ENCODE results near the gene MDM4.
"Not testable (repeated sequence)": the region's sequence is repeated elsewhere in the genome, so short reads cannot be mapped to it uniquely, and the experiment has no call there.

The MDM4 gene

GRCh38 chr1:204505674-204506200, 10.5 kb upstream of the MDM4 start:
- Histone ChIP-seq H3K4me3 (ENCODE audit: low read depth, low read length) (peak overlapping the region; percentile 82), H3K4me1 (ENCODE audit: control insufficient read depth, insufficient read depth, low read length) (peaks cover 7% of the 10 kb centered on the region), H3K27me3 (ENCODE audit: control insufficient read depth, insufficient read depth, low read length) (no peaks in the 10 kb centered on the region), H3K9me3 (ENCODE audit: control insufficient read depth, insufficient read depth, low read depth, low read length) (no peaks in the 10 kb centered on the region), H3K36me3 (ENCODE audit: control insufficient read depth, insufficient read depth, low read length) (no peaks in the 10 kb centered on the region), H3K27ac (ENCODE audit: low read depth, low read length) (no peak overlapping the region), H3K9ac (ENCODE audit: low read length) (peak overlapping the region; percentile 48)

DNA sequence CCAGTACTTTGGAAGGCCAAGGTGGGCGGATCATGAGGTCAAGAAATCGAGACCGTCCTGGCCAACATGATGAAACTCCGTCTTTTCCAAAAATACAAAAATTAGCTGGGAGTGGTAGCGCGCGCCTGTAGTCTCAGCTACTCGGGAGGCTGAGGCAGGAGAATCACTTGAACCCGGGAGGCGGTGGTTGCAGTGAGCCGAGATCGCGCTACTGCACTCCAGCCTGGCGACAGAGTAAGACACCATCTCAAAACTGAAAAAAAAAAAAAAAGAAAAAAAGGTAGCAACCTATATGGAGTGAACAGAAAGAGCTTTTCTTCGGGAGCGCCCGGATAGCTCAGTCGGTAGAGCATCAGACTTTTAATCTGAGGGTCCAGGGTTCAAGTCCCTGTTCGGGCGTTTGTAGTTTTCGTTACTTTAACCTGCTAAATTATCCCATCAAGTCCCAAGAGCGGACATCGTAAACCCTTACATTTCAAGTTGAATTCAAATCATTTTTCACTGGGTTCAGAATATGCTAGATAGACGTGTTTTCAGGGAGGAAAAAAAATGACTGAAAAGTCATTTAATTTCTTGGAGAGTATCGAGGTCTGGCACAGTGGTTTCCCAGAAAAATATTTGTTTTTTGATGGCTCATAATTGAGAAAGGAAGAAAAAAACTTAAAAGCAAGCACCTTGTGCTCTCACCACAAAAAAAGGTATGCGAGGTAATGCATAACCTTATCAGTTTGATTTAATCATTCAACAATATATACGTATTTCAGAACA, 9.8 kb upstream of the MDM4 start:
- H3K27ac ChIP-seq (ENCODE audit: low read depth, low read length), result peak overlapping the region; percentile 49; the same call in 1 of the 2 replicates
- no peaks in the 10 kb centered on the region for H3K36me3 ChIP-seq (ENCODE audit: control insufficient read depth, insufficient read depth, low read length)
- H3K4me3 ChIP-seq (ENCODE audit: low read depth, low read length), result peak overlapping the region; percentile 82
- peaks cover 7% of the 10 kb centered on the region for H3K4me1 ChIP-seq (ENCODE audit: control insufficient read depth, insufficient read depth, low read length)
- no peaks in the 10 kb centered on the region for H3K9me3 ChIP-seq (ENCODE audit: control insufficient read depth, insufficient read depth, low read depth, low read length)
- H3K9ac ChIP-seq (ENCODE audit: low read length), result peak overlapping the region; percentile 60
- H3K27me3 ChIP-seq (ENCODE audit: control insufficient read depth, insufficient read depth, low read length), result no peaks in the 10 kb centered on the region

- Histone ChIP-seq H3K9me3 (ENCODE audit: control insufficient read depth, insufficient read depth, low read depth, low read length) (no peaks in the 10 kb centered on the region), H3K4me3 (ENCODE audit: low read depth, low read length) (peak overlapping the region; percentile 82), H3K27me3 (ENCODE audit: control insufficient read depth, insufficient read depth, low read length) (no peaks in the 10 kb centered on the region), H3K36me3 (ENCODE audit: control insufficient read depth, insufficient read depth, low read length) (no peaks in the 10 kb centered on the region), H3K27ac (ENCODE audit: low read depth, low read length) (peak overlapping the region; percentile 81), H3K4me1 (ENCODE audit: control insufficient read depth, insufficient read depth, low read length) (peaks cover 7% of the 10 kb centered on the region), H3K9ac (ENCODE audit: low read length) (peak overlapping the region; percentile 90)
Observed at GRCh38 chr1:204506969-204507316, 9.3 kb upstream of the MDM4 start.

- Histone ChIP-seq H3K4me1 (ENCODE audit: control insufficient read depth, insufficient read depth, low read length) (peaks cover 7% of the 10 kb centered on the region), H3K36me3 (ENCODE audit: control insufficient read depth, insufficient read depth, low read length) (no peaks in the 10 kb centered on the region), H3K9ac (ENCODE audit: low read length) (peak overlapping the region; percentile 90), H3K27me3 (ENCODE audit: control insufficient read depth, insufficient read depth, low read length) (no peaks in the 10 kb centered on the region), H3K4me3 (ENCODE audit: low read depth, low read length) (peak overlapping the region; percentile 82), H3K9me3 (ENCODE audit: control insufficient read depth, insufficient read depth, low read depth, low read length) (no peaks in the 10 kb centered on the region), H3K27ac (ENCODE audit: low read depth, low read length) (peak overlapping the region; percentile 81)
Observed at GRCh38 chr1:204507317-204508105, 8.7 kb upstream of the MDM4 start.

DNA sequence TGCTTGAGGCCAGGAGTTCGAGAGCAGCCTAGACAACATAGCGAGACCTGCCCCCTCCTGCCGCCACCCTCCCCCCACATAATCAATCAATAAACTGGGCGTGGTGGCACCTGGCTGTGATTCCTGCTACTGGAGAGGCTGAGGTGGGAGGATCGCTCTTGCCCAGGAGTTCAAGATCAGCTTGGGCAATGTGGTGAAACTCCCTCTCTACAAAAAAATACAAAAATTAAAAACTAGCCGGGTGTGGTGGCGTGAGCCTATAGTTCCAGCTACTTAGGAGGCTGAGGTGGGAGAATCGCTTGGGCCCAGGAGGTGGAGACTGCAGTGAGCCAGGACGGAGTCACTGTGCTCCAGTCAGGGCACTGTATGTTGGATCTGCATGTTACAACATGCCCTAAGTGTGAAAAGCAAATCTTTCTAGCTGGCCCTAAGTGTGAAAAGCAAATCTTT, 7.0 kb upstream of the MDM4 start:
- Histone ChIP-seq H3K4me1 (ENCODE audit: control insufficient read depth, insufficient read depth, low read length) (0 out of 2 replicates have a peak, but pooled peaks cover 4% of the 10 kb centered on the region), H3K9ac (ENCODE audit: low read length) (no peak overlapping the region), H3K36me3 (ENCODE audit: control insufficient read depth, insufficient read depth, low read length) (no peaks in the 10 kb centered on the region), H3K4me3 (ENCODE audit: low read depth, low read length) (no peak overlapping the region), H3K27me3 (ENCODE audit: control insufficient read depth, insufficient read depth, low read length) (no peaks in the 10 kb centered on the region), H3K27ac (ENCODE audit: low read depth, low read length) (no peak overlapping the region), H3K9me3 (ENCODE audit: control insufficient read depth, insufficient read depth, low read depth, low read length) (no peaks in the 10 kb centered on the region)

- Histone ChIP-seq H3K9me3 (ENCODE audit: control insufficient read depth, insufficient read depth, low read depth, low read length) (no peaks in the 10 kb centered on the region), H3K4me1 (ENCODE audit: control insufficient read depth, insufficient read depth, low read length) (peaks cover 3% of the 10 kb centered on the region; the same call in 1 of the 2 replicates), H3K4me3 (ENCODE audit: low read depth, low read length) (no peak overlapping the region), H3K36me3 (ENCODE audit: control insufficient read depth, insufficient read depth, low read length) (no peaks in the 10 kb centered on the region), H3K27me3 (ENCODE audit: control insufficient read depth, insufficient read depth, low read length) (no peaks in the 10 kb centered on the region), H3K9ac (ENCODE audit: low read length) (no peak overlapping the region), H3K27ac (ENCODE audit: low read depth, low read length) (no peak overlapping the region)
Observed at GRCh38 chr1:204511366-204511765, 4.8 kb upstream of the MDM4 start.

DNA sequence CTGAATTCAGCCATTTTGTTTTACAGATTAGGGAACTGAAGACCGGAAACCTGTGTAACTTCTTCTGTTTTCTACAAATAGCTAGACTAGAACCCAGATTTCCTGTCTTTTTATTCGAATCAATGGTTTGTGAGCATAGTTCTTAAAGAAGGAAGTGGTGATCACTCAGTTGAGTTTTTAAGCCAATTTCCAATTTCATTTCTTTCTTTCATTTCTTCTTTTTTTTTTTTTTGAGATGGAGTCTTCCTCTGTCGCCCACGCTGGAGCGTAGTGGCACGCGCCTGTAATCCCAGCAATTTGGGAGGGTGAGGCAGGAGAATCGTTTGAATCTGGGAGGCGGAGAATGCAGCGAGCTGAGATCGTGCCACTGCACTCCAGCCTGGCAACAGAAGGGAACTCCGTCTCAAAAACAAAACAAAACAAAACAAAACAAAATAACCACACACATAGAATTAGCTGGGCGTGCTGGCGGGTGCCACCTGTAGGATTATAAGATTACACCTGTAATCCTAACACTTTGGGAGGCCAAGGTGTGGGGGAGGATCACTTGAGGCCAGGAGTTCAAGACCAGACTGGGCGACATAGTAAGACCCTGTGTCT, 3.0 kb upstream of the MDM4 start:
- no peak overlapping the region for H3K27ac ChIP-seq (ENCODE audit: low read depth, low read length)
- H3K36me3 ChIP-seq (ENCODE audit: control insufficient read depth, insufficient read depth, low read length), result peaks cover 5% of the 10 kb centered on the region
- peaks cover 3% of the 10 kb centered on the region; the same call in 1 of the 2 replicates for H3K4me1 ChIP-seq (ENCODE audit: control insufficient read depth, insufficient read depth, low read length)
- no peaks in the 10 kb centered on the region for H3K9me3 ChIP-seq (ENCODE audit: control insufficient read depth, insufficient read depth, low read depth, low read length)
- no peak overlapping the region for H3K4me3 ChIP-seq (ENCODE audit: low read depth, low read length)
- H3K9ac ChIP-seq (ENCODE audit: low read length), result no peak overlapping the region
- no peaks in the 10 kb centered on the region for H3K27me3 ChIP-seq (ENCODE audit: control insufficient read depth, insufficient read depth, low read length)

DNA sequence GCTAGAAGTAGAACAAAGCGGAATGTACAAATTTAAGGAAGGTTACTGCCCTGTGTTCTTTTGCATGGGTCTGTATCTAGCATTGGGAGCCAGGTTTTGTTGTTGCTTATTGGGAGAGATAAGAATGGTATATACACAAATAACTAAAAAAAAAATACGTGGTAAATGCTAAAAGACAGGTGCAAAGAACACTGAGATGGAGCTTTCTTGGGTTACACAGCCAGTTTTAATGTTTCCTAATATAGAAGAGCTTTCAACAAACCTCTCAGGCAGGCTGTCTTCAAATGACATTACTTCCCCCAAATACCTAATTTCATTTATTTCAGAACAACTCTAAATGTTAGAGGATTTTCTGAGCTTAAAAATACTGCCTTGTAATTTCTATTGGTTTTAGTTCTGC, 1.4 kb upstream of the MDM4 start:
- Histone ChIP-seq H3K4me3 (ENCODE audit: low read depth, low read length) (no peak overlapping the region), H3K36me3 (ENCODE audit: control insufficient read depth, insufficient read depth, low read length) (peaks cover 14% of the 10 kb centered on the region), H3K27me3 (ENCODE audit: control insufficient read depth, insufficient read depth, low read length) (no peaks in the 10 kb centered on the region), H3K9ac (ENCODE audit: low read length) (no peak overlapping the region), H3K9me3 (ENCODE audit: control insufficient read depth, insufficient read depth, low read depth, low read length) (no peaks in the 10 kb centered on the region), H3K27ac (ENCODE audit: low read depth, low read length) (no peak overlapping the region), H3K4me1 (ENCODE audit: control insufficient read depth, insufficient read depth, low read length) (peaks cover 3% of the 10 kb centered on the region; the same call in 1 of the 2 replicates)

- peak overlapping the region; percentile 88 for H3K4me3 ChIP-seq (ENCODE audit: low read depth, low read length)
- peaks cover 20% of the 10 kb centered on the region for H3K36me3 ChIP-seq (ENCODE audit: control insufficient read depth, insufficient read depth, low read length)
- not testable (repeated sequence) for H3K9ac ChIP-seq (ENCODE audit: low read length); H3K4me1 ChIP-seq (ENCODE audit: control insufficient read depth, insufficient read depth, low read length); H3K27me3 ChIP-seq (ENCODE audit: control insufficient read depth, insufficient read depth, low read length); H3K9me3 ChIP-seq (ENCODE audit: control insufficient read depth, insufficient read depth, low read depth, low read length)
- H3K27ac ChIP-seq (ENCODE audit: low read depth, low read length), result peak overlapping the region; percentile 98; the same call in 1 of the 2 replicates
Observed at GRCh38 chr1:204517382-204517781, 1.2 kb downstream of the MDM4 start.

GRCh38 chr1:204520834-204521709, 4.9 kb downstream of the MDM4 start:
- Histone ChIP-seq H3K27ac (ENCODE audit: low read depth, low read length) (no peak overlapping the region), H3K9ac (ENCODE audit: low read length) (no peak overlapping the region), H3K9me3 (ENCODE audit: control insufficient read depth, insufficient read depth, low read depth, low read length) (peaks cover 9% of the 10 kb centered on the region), H3K4me3 (ENCODE audit: low read depth, low read length) (no peak overlapping the region), H3K27me3 (ENCODE audit: control insufficient read depth, insufficient read depth, low read length) (no peaks in the 10 kb centered on the region), H3K4me1 (ENCODE audit: control insufficient read depth, insufficient read depth, low read length) (peaks cover 6% of the 10 kb centered on the region; the same call in 1 of the 2 replicates), H3K36me3 (ENCODE audit: control insufficient read depth, insufficient read depth, low read length) (peaks cover 44% of the 10 kb centered on the region)

Data from HUES6 (cell line).